HG02610 (cell line): ENCODE results near the gene IRF2BP2.

Experiments
- ATAC-seq: cut with Tn5 transposase; IDR thresholded peaks from one replicate; pipeline ENCODE4 v1.9.1; 2021; ENCODE audit warnings: mild to moderate bottlenecking, moderate library complexity; ENCODE audit not compliant: unreplicated experiment

Gene IRF2BP2

DNA sequence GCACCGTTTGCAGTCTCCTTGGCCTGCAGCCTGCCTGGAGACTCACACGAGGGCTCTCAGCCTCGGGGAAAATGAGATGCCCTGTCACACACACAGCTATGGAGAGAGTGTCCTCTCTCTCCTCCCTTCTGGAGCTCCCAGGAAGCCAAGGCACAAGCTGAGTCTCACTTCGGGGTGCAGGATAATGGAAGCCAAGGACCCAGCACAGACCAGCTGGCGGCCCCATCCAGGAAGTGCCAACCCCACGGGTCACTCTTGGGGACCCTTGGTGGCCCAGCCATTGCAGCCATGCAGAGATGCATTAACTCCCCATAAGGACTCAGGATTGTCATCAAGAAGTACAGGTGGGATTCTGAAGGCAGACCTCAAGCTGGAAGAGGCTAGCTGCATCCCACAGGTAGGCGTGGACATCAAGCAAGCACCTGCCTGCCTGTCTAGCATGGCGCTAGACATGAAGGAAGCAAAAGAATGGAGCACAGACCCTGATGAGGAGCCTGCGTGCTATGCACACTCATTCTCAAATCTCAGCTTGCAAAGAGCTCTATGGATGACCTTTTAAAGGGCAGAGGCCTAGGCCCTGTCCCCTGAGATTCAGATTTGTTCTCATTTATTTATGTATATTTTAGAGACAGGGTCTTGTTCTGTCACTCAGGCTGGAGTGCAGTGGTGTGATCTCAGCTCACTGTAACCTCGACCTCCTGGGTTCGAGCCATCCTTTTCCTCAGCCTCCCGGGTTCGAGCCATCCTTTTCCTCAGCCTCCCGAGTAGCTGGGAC lies 49.9 kb downstream of the IRF2BP2 start:
- no peak for ATAC-seq

DNA sequence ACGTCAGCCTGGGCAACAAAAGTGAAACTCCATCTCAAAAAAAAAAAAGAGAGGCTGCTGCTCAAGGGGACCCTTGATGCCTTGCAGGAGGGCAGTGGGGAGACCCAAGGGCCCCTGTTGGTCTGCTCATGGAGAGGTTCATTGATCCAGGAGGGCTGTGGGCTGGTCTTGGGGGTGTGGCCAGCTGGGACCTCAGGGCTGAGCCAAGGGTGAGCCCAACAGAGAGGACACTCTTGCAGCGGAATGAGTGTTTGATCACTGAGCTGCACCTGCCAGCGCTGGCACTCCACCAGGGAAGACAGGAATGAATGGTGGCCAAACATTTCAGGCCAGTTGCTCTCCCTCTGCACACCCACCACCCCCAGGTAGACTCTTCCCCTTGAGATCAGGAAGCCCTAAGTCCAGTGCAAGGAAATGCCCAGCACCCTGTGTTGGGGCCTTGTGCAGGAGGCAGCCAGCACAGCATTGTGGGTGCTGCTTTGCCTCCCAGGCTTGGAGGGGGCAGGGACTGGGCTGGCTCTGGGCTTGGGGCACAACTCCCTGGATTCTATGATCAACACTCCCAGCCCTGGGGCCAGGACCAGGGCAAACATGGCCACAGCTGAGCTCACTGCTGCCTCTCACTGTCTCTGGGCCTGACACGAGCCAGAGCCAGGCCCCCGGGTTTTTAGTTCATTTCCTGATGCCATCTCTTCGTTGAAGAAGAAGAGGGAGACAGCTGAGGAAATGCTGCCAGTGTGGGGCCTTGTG lies 50.7 kb downstream of the IRF2BP2 start:
- ATAC-seq: no peak

DNA sequence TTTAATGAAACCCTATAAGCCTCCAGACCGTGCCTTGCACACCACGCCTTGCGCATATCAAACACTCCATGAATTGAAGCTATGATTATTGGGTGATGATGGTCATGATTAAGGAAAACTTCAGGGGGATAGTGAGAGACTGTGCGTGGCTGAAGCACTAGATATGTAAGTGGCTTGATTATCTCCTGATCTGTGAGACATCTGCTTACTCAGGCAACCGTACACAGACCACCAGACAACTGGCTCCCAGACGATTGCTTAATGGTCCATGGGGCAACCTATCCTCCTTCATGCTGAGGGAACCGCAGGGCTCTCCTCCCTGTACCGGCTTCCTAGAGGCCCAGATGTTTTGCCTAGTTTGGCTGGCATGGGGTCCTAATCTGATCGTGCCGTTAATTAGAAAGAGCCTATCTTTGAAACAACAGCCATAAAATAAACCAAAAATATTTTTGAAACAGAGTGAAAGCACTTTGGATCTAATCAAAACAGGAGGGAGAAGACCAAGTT lies 51.6 kb downstream of the IRF2BP2 start:
- no peak for ATAC-seq

DNA sequence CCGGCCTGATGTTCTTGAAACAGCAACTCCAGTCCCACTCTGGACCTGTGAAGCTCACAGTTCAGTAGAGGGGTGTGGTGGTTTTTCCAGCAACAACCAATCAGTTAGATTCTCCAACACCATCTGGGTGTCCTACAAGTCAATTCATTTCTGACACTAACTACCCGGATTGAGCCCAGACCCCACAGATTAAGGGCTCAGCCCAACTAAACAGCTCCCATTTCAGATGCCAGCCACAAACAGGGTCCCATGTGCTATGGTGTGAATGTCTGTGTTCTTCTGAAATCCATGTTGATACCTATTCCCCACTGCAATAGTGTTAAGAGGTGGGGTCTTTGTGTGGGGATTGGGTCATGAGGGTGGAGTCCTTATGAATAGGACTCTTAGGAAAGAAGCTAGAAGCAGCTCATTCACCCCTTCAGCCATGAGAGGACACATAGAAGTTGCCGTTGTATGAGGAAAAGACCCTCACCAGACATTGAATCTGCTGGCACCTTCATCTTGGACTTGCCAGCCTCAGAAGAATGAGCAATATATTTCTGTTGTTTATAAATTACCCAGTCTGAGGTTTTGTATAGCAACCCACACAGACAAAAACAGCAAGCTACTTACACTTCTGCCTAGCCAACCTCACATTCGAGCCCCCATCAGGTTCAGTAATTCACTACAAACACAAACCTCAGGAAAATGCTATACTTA lies 53.6 kb downstream of the IRF2BP2 start:
- no peak for ATAC-seq

DNA sequence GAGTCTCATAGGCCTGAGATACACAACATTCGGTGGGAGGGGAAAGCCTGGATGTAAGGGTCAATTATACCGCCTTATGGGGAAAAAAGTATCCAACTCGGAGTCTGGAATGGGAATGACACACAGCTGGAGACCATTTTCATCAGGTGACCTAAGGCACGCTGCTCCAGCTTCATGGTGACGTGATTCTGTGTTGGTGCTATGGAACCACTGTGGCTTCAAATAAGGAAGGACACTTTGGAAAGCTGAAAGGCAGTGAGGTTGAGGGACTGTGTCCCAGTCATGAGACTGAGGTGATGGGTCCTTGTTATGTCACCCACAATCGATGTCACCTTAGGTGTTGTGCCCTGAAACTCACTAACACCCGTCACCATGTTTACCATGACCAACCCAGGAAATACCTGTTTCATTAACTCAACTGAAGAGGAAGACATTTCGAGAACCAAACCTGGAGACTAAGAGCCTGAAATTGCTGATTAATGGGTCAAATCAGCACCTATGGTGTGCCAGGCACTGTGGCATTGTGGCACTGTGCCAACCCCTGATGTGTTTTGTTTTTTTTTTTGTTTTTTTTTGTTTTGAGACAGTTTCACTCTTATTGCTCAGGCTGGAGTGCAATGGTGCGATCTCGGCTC lies 54.5 kb downstream of the IRF2BP2 start:
- no peak for ATAC-seq

DNA sequence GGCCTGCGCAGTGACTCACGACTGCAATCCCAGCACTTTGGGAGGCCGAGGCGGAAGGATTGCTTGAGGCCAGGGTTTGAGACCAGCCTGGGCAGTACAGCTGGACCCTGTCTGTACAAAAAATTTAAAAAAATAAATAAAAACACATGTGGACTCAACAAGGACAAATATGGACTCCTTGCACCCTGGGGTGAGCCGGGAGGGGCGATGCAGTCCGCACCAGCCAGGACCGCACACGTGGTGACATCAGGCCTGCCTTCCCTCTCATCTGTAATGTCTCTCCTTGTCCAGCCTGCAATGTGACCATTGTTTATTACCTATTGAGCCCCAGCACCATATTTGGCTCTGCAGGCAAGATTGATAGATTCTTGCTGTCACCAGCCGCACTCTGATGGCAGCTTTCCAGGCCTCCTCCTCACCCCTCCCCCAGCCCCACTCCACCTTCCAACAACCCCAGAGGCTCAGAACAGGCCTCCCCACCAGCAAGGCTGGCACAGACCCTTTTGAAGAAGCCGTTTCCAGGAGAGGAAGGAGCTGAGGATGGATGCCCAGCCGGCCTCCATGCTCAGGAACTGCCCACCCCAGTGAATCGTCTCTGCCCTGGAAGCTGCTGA lies 55.2 kb downstream of the IRF2BP2 start:
- no peak for ATAC-seq
